ENCODE measurements around the gene AQP12A.

Gene AQP12A

GRCh38 chr2:240711701-240712100, 20.0 kb downstream of the AQP12A start:
- no peak for DNase-seq

- no peak for DNase-seq
These were observed 20.5 kb downstream of the AQP12A start for GRCh38 chr2:240712121-240712520.

DNA sequence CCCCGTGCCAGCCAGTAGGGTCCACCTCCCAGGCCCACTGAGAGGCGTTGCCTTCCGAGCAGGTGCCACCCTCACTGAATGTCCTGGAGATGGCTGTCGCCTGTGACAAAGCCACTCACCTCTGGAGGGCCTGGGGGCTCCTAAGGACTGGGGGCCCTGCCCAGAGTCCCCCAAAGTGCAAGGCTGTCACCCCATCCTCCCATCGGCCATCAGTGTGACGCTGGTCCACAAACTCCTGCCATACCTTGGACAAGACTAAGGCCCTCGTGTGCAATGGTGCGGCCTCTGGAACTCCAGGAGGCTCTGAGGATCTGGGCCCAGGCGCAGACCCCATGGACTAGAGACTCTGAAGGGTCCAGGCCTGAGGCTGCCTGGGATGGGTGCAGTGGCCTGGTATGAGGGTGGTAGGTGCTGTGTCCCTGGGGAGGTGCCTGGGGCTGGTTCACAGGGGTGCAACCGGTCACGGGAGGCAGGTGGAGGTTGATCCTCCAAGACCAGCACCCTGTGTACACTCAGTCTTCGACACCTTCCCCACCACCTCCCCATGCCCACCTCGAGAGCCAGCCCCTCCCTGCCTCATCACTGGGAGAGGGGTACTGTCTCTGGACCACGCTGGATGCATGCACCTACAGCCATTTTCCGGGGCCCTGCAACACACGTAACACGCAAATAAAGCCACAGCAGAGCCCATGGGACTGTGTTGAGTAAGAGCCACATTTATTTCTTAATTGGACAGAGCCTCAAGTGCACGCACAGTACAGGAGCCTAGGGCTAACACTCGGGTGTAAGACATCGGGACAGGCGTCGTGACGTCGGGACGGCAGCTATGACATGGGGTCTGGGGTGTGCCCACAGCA, 21.6 kb downstream of the AQP12A start:
- DNase-seq: no peak

GRCh38 chr2:240713928-240714746, 22.5 kb downstream of the AQP12A start:
- DNase-seq: no peak

DNA sequence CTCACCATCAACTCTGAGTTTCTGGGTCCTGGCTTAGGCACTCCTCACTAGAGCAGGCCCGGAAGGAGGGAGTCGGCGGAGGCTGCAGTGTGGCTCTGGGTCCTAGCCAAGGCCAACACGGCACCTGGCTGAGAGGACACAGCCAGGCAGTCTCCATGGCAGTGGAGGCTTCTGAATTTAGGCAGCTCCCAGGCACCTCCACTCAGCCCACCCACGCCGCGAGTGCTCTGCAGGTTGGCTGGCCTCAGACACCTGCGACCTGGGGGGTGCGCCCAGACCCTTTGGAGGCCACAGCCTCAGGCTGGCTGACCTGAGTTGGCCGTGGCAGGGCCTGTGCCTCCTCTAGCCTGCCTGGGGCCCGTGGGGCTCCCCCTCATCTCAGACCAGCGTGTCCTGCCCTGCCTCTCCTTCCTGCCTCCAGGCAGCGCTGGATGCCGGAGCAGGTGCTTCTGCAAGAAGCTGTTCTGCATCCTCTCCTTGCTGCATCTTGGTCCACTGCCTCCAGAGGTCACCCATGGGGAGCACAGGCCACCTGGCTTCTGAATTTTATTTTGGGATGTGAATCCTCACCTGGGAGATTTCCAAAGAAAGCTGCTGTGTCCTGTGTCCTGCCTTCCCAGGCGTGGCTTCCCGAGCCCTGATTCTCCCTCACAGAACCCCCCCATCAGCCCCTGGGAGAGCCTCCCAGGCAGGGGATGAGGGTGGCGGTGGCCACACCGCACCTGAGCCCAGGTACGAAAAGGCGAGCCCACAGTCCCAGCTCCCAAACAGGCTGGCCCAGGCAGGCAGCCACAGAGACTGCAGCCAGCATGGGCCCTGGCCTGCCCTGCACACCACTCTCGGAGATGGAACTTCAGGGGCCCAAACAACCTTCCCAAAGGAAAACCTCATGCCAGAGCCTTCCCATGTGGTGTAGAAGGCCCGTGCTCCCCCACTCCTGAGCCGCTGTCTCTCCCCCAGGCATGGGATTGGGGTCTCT, 23.4 kb downstream of the AQP12A start:
- DNase-seq: no peak

DNA sequence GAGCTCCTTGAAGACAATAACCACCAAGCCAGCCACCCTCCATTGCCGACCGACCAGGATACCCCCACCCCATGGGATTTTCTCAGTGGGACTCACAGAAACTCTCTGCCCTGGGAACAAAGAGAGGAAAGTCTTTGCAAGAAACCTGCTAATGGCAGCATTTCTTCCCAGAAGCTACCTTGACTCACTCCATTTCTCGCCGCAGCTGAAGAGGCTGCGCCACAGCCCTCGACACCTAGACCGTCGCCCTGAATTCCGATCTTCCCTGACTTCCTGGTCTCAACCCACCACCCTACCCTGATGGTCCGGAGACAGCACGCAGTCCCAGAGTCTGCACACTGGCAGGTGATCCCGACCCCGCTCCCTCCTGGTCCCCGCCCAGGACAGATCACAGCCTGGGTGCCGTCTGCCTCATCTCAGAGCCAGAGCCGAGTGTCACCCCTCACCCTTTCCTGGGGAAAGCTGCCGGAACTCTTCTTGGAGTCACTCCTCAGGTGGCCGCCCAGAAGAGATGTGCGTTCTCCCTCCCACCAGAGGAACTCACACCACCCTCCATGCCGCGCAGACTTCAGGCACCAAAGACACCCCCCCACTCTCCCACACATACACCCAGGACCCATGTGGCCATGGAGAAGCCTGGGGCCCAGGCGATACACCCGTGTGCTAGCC, 24.6 kb downstream of the AQP12A start:
- DNase-seq: no peak

- no peak for DNase-seq
These were observed 25.5 kb downstream of the AQP12A start for GRCh38 chr2:240717181-240717641.

- DNase-seq: no peak
These were observed 26.3 kb downstream of the AQP12A start for GRCh38 chr2:240717681-240718581.

- no peak for DNase-seq
These were observed 27.3 kb downstream of the AQP12A start for GRCh38 chr2:240718896-240719490.

DNA sequence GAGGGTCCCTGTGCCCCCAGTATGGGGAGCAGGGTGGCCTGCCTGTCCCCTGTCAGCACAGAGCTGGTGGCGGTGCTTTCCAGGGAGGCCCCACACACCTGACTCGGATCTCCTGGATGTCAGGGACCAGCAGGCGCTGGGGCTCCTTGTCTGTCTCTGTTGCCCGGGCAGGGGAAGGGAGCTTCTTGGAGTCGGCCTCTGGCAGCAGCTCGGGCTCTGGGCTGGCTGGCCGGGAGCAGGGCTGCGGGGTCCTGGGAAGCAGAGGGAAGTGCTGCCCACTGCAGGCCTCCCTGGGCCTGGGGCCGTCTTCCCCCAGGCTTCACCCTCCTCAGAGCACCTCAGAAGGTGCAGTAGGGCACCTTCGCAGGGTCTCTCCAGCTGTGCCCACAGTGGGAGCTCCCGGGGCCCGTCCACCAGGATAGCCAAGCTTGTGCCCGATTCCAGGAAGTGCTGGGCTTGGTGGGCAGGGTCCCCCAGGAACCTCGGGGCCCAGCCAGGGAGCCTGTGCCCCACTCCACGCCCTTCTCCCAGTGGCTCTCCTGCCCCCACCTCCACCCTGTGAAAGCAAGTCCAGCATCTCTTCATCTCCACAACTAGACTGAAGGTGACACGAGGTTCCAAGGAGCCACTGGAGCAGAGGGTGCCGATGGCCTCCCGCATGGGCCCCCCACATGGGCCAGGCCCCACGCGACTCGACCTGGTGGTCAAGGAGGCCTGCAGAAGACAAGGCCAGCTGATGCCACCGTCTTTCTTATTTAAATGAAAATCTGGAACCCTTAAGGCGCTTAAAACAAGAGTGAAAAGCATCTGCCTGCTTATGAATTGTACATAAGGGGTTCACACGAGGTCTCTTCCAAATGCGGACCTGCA, 28.2 kb downstream of the AQP12A start:
- no peak for DNase-seq

DNA sequence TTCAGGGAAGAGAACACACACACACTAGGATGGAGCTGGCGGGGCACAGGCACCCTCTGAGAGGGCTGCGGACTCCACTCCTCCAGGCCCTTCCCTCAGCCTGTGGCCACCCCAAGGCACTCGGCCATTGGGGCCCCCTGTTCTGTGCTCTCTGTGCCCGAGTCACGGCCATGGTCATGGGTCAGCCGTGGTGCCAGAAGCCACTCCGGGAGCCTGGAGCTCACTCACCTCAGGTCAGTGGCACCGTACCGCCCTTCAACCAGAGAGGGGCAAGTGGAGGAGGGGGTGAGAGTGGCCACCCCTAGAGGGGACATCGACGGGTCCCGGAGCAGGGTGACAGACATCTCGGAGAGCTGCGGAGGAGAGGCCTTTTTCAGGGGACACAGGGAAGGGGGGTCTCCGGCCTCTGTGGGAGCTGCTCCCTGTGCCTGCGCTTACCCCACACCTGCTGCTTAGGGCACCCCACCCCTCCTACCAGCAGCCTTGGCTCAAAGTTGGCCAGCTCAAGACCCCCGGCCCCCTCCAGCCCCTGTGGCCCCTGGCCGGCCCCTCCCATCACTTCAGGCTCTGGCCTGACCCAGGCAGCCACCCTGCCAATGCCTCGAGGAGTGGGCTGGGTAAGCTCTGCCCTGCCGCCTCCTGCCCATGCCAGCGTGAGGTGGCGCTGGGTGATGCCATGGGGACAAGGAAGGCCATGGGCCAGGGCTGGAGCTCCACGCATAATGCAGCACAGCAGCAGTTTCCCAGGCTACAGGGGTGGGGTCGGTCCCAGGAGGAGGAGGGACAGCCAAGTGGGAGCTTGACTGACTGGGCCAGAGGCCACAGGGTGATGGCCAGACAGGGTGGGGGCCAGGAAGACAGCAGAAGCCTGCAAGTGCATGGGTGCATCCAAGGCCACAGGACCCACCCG, 29.3 kb downstream of the AQP12A start:
- no peak for DNase-seq

- no peak for DNase-seq
These were observed 30.0 kb downstream of the AQP12A start for GRCh38 chr2:240721596-240722180.

DNA sequence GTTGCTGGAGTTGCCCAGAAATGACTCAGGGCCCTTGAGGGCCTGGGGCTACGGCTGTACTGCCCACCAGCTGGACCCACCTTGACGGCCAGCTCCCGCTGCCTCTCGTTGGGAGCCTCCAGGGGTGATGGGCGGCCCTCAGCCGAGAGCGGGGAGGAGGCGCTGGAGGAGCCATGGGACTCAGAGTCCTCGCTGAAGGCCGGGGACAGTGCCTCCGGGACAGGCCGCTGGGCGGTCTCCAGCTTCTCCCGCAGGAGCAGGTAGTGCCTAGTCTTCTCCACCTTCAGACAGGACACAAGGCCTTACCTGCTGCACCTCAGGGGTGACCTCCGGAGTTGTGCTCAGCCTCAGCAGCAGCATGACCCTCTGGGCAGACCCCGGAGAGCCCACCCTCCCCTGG, 30.7 kb downstream of the AQP12A start:
- no peak for DNase-seq

DNA sequence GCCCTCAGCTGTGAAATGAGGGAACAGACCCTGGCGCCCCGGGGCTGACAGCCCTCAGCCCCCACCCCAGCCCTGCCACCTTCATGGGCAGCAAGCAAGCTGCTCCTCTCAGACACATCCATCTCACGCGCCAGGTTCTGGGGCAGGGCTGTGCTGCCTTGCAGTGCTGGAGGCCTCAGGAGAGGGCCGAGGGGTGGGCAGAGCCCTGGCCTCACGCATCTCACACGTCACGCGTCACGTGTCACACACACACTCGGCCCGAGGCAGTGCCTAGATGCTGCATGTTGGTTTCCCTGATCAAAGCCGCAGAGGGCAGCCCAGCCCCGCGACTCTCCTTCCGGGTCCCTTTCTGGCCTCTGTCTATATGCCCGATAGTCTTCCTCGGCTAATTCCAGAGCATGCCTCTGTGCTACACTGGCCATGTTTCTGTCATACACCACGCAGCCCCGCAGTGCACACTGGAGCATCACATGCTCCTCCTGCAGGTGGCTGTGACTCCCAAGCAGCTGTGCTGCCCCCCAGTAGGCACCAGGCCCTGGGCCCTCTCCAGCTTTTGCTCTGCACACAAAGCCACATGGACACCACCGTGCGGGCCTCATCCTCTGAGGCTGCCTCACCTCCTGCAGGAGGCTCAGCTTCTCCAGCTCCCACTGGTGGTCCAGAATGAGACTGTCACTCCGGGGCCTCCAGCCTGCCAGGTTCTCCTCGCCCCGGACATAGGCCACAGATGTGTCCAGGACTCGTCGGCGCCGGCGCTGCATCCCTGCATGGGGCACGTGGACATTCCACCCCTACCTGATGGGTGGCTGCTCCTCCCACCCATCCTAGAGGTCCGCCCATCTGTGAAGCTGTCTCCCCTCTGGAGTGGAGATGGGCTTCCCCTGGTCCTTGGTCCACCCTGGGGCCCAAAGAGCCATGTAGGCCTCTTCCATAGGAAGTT, 31.4 kb downstream of the AQP12A start:
- DNase-seq: no peak

DNA sequence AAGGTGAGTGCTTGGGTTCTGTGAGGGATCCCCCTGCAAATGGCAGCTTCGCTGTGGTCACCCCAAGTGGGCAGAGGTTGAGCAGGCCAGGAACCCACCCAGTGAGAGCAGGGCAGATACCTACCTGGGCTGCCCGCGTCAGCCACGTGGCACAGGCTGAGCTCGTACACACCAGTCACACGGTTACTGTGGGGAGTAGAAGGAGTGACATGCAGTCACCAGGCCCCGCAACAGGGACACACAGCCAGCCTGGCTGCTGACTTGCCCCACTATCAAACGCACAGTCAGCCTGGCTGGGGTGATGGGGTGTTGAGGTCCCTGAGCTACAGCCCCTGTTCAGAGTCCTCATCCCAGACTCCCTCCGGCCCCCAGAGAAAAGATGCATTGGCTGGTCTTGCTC, 32.2 kb downstream of the AQP12A start:
- no peak for DNase-seq

DNA sequence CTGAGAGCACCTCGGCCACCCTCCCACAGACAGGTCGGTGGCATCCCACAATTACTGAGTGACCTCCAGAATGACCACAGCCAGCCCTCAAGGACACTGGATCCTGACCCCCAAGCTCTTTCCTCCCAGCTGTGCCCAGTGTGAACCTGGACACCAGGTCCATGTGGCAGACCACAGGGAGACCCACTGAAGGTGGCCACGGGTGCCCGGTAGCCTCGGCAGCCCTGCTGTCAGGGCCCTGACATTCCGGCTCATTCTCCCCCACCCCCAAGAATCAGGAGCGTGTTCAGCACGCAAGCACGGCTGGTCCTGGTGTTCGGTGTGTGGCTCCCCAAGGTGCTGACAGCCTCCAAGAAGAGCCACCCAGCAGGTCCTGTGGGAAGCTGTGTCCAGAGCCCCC, 32.8 kb downstream of the AQP12A start:
- no peak for DNase-seq

- DNase-seq: no peak
These were observed 33.6 kb downstream of the AQP12A start for GRCh38 chr2:240725266-240725665.

All from NCI-H1694 treated with DMSO at 0.1 percent for 48 hours (cell line).